GM12874 (cell line): Measurements from ENCODE around the gene WT1.

Experiments
- TF ChIP-seq, protein P1 (sequence below): IDR thresholded peaks from 2 replicates; pipeline ENCODE4 v1.5.1; 2011; ENCODE audit warnings: low read depth, mild to moderate bottlenecking, control low read depth, low read length, moderate library complexity; ENCODE audit not compliant: insufficient read depth

WT1 gene

GRCh38 chr11:32433914-32434355 is 1.4 kb downstream of the WT1 start:
- TF ChIP-seq, protein P1, sequence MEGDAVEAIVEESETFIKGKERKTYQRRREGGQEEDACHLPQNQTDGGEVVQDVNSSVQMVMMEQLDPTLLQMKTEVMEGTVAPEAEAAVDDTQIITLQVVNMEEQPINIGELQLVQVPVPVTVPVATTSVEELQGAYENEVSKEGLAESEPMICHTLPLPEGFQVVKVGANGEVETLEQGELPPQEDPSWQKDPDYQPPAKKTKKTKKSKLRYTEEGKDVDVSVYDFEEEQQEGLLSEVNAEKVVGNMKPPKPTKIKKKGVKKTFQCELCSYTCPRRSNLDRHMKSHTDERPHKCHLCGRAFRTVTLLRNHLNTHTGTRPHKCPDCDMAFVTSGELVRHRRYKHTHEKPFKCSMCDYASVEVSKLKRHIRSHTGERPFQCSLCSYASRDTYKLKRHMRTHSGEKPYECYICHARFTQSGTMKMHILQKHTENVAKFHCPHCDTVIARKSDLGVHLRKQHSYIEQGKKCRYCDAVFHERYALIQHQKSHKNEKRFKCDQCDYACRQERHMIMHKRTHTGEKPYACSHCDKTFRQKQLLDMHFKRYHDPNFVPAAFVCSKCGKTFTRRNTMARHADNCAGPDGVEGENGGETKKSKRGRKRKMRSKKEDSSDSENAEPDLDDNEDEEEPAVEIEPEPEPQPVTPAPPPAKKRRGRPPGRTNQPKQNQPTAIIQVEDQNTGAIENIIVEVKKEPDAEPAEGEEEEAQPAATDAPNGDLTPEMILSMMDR = no peak

DNA sequence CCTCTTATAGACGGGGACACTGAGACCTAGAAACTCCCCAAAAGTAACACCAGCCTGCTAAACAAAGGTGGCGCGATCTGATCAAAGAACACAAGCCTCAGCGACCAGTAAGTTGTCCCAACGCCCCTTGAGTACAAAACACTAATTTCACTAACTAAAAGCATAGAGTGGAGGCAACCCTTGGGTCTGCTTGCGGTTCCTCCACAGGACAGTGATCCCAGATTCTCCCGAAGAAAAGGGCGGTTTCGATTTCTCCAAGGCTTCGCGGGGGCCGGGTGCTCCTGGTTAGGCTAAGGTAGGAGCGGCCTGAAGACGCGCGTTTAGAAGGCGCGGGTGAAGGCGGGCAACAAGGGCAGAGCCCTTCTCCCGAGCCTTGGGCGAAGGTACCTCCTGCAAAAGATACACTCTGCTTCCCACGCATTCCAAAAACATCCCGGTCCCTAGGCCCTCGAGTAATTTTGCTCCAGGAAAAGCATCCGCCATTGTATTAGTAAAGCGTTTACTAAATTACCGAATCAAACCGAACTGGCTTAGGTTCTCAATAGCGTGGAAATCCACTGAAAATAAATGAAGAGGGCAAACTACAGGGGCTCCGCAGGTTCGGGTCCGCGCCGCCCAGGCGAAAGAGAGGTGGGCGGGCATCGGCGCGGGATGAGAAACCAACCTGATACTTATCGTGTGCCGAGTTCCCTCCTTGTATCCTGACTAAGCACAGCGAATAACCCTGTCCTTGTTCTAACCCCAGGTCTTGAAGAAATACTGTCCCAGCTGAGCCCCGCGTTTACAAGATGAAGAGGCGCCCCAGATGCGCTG is 2.0 kb downstream of the WT1 start:
- TF ChIP-seq, protein P1 = no peak

DNA sequence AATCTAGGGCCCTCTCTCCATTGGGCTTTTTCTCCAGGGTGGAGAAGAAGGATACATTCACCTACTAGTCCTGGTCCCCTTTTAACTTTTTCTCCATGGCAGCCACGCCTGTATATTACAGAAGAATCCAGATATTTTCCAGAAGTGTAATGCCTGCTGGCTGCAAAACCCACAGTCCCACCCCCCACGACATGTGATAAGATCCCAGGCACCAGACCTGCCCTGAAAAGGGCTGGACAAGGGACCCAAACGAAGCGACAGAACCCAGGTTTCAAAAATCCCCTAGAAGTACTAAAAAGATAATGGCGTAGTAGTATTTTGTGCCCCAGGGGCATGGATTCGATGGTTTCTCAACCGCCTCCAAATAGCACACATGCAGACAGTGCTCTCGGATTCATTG is 2.8 kb downstream of the WT1 start:
- TF ChIP-seq, protein P1 = no peak

DNA sequence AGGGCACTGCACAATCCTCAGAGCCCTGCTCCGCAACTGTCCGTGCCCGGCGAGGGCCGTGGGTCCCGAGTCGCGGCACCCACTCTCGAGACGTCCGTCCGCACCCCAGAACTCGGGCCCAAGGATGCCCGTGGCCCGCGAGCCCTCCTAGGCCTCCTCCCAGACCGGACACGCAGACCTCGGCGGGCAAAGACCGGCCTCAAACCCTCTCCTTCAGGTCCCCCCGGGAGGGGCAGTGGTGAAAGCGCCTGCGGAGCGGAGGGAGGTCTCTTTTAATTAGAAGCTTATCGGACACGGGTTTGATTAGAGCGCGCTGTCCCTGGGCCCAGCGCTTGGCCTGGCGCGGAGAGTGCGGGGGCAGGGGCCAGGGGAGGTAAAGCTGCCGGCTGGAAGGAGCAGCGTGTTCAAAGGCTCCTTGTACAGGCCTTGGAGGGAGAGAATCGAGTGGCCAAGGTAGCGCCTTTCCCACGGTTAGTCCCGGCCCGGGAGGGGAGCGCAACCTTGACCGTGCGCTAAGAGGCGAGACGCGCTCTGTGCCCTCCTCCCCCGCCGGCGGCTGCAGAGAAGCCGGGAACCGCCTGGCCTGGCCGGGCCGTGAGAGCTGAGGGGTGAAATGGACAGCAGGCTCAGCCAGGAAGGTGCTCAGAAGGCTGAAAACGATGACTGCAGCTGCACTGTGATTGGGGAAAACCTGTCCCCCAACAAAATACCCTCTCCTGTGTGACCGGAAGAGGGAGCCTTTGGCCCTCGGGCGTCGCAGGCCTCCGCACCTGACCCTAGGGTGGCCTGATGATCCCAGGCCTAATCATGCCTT is 4.6 kb downstream of the WT1 start:
- TF ChIP-seq, protein P1 = peak; percentile 26; the same call in 1 of the 2 replicates

GRCh38 chr11:32429477-32429876 is 5.9 kb downstream of the WT1 start:
- TF ChIP-seq, protein P1 = no peak

- TF ChIP-seq, protein P1 = no peak
These were observed 6.6 kb downstream of the WT1 start for GRCh38 chr11:32428665-32429303.
